HepG2 (cell line): ENCODE data around the gene UNG. TPM values are rescaled to one million over a fixed set of nuclear protein-coding genes. Genes with fewer than 3 reads are reported as not detected.

Experiments
- BHLHE40 ChIP-seq: IDR thresholded peaks from 2 replicates; pipeline ENCODE4 v1.6.1; 2011; ENCODE audit warnings: low read length, improper control_type of control experiment
- CAMTA2 ChIP-seq: sonication (generic); formaldehyde crosslinking; IDR thresholded peaks from 2 replicates; pipeline ENCODE4 v1.4.0; 2020; ENCODE audit warnings: mild to moderate bottlenecking, missing genetic modification reagents, borderline replicate concordance
- HES4 ChIP-seq: sonication (generic); formaldehyde crosslinking; IDR thresholded peaks from 2 replicates; pipeline ENCODE4 v1.9.0; 2021; ENCODE audit warnings: mild to moderate bottlenecking, missing genetic modification reagents, borderline replicate concordance
- JARID2 ChIP-seq: sonication (generic); formaldehyde crosslinking; IDR thresholded peaks from 2 replicates; pipeline ENCODE4 v1.8.1; 2023; ENCODE audit warnings: missing genetic modification reagents, inconsistent platforms; ENCODE audit not compliant: insufficient replicate concordance
- MXI1 ChIP-seq: IDR thresholded peaks from 3 replicates; pipeline ENCODE4 v1.6.1; 2012; ENCODE audit warnings: low read depth, low read length, inconsistent platforms, borderline replicate concordance
- RELA ChIP-seq: sonication (generic); formaldehyde crosslinking; IDR thresholded peaks from 2 replicates; pipeline ENCODE4 v1.4.0; 2020; ENCODE audit warnings: missing genetic modification reagents
- RNF219 ChIP-seq: sonication (generic); formaldehyde crosslinking; IDR thresholded peaks from 2 replicates; pipeline ENCODE4 v1.5.0; 2020; ENCODE audit warnings: mild to moderate bottlenecking, missing genetic modification reagents
- RXRA ChIP-seq: sonication (generic); formaldehyde crosslinking; IDR thresholded peaks from 2 replicates; pipeline ENCODE4 v1.5.1; 2020; ENCODE audit warnings: missing genetic modification reagents
- SIN3B ChIP-seq: fragments of 150-350 bp; IDR thresholded peaks from 2 replicates; pipeline ENCODE4 v1.6.1; 2014; ENCODE audit warnings: low read length
- WIZ ChIP-seq: sonication (generic); formaldehyde crosslinking; IDR thresholded peaks from 2 replicates; pipeline ENCODE4 v1.5.1; 2020; ENCODE audit warnings: mild to moderate bottlenecking, missing genetic modification reagents
- YY1 ChIP-seq: IDR thresholded peaks from 2 replicates; pipeline ENCODE4 v1.6.1; 2011; ENCODE audit warnings: low read length, low read depth, moderate library complexity, mild to moderate bottlenecking; ENCODE audit not compliant: insufficient read depth, insufficient replicate concordance
- ZKSCAN1 ChIP-seq: fragments of 150-350 bp; IDR thresholded peaks from 2 replicates; pipeline ENCODE4 v1.6.1; 2014; ENCODE audit warnings: low read length
- ZNF282 ChIP-seq: fragments of 450-650 bp; IDR thresholded peaks from 2 replicates; pipeline ENCODE4 v1.6.1; 2018; ENCODE audit not compliant: partially characterized antibody
- ZNF407 ChIP-seq: sonication (generic); formaldehyde crosslinking; IDR thresholded peaks from one replicate; pipeline ENCODE4 v1.5.1; 2020; ENCODE audit warnings: mild to moderate bottlenecking, missing genetic modification reagents; ENCODE audit errors: not compliant biosample characterization
- ZNF441 ChIP-seq: sonication (generic); formaldehyde crosslinking; IDR thresholded peaks from 2 replicates; pipeline ENCODE4 v1.7.0; 2021; ENCODE audit warnings: missing genetic modification reagents, borderline replicate concordance
- ZNF562 ChIP-seq: sonication (generic); formaldehyde crosslinking; IDR thresholded peaks from 2 replicates; pipeline ENCODE4 v1.8.0; 2022; ENCODE audit warnings: missing genetic modification reagents, borderline replicate concordance
- ZNF572 ChIP-seq: sonication (generic); formaldehyde crosslinking; IDR thresholded peaks from 2 replicates; pipeline ENCODE4 v1.5.1; 2020; ENCODE audit warnings: mild to moderate bottlenecking, missing genetic modification reagents
- polyA plus RNA-seq, 8 experiments: library from polyadenylated mRNA; depleted of rRNA in 3 of 8; stranded (reverse) in 7 of 8; unstranded in 1 of 8; fragments of >200 nt; fragmentation: Illumina TruSeq in 4 of 8; extraction: Trizol in 4 of 8; gene quantifications; 2 replicates each; pipeline versions ENCODE4 v1.2.1 to v1.2.3, GENCODE V29; 2011 to 2016; ENCODE audit warnings: low read depth in 4 of 8, missing spikeins in 1 of 8, mixed read lengths in 1 of 8; ENCODE audit not compliant: insufficient read depth in 1 of 8
- total RNA-seq, 5 experiments: library from RNA; depleted of rRNA; stranded (reverse); fragments of >200 nt; fragmentation: Illumina TruSeq; extraction: Trizol; gene quantifications; 2 replicates each; pipeline ENCODE4 v1.2.3, GENCODE V29; 2016; ENCODE audit warnings: low read depth in 1 of 5

UNG gene
- total and polyA plus RNA-seq, 2 of the 13 experiments (the other 11 are each of a cell fraction or from before 2014, with no cell fraction given), result 23.3 to 114 TPM

GRCh38 chr12:109115758-109116610, 18.6 kb downstream of the UNG start, which contains the start of gene ACACB (continued):
- TF ChIP-seq ZNF407 (CRISPR knock-in tag), result peak; percentile 71
- peak; percentile 82; the same call in 1 of the 3 replicates for TF ChIP-seq MXI1
- TF ChIP-seq ZNF441 (CRISPR knock-in tag), result peak; percentile 45; the same call in 1 of the 2 replicates
- 0 out of 2 replicates have a peak, but pooled peaks have one; percentile 13 for TF ChIP-seq SIN3B
- TF ChIP-seq ZNF282, result no peak
- 0 out of 2 replicates have a peak, but pooled peaks have one; percentile 66 for TF ChIP-seq RELA (CRISPR knock-in tag)
- TF ChIP-seq WIZ (CRISPR knock-in tag), result no peak
- no peak for TF ChIP-seq JARID2
- no peak for TF ChIP-seq BHLHE40
- no peak for TF ChIP-seq RNF219 (CRISPR knock-in tag)
- TF ChIP-seq HES4 (CRISPR knock-in tag), result no peak
- no peak for TF ChIP-seq ZNF562 (CRISPR knock-in tag)
- peak; percentile 63 for TF ChIP-seq YY1
- TF ChIP-seq RXRA, result peak; percentile 96
- no peak for TF ChIP-seq CAMTA2 (CRISPR knock-in tag)
- TF ChIP-seq ZNF572 (CRISPR knock-in tag), result no peak
- no peak for TF ChIP-seq ZKSCAN1
